ENCODE results near the gene GDF10. TPM values are rescaled to one million over a fixed set of nuclear protein-coding genes. Genes with fewer than 3 reads are reported as not detected.

The GDF10 gene
- total RNA-seq, 1 donor from 2014 or later: 14.5 TPM

- Histone ChIP-seq H3K4me3 (no peak overlapping the region), H3K4me1 (no peaks in the 10 kb centered on the region), H3K27ac (no peak overlapping the region), H3K36me3 (no peaks in the 10 kb centered on the region), H3K9me3 (no peaks in the 10 kb centered on the region), H3K27me3 (ENCODE audit: low read depth) (peaks cover 4% of the 10 kb centered on the region)
- DNase-seq (no peak), ATAC-seq (peak; percentile 26 to 41)
- intact Hi-C loops (cut with DNase I): no loop called here
- no peak for TF ChIP-seq CTCF (IDR thresholded peaks at IDR 0.05)
Measured at GRCh38 chr10:47255033-47255813, 44.8 kb upstream of the GDF10 start.

DNA sequence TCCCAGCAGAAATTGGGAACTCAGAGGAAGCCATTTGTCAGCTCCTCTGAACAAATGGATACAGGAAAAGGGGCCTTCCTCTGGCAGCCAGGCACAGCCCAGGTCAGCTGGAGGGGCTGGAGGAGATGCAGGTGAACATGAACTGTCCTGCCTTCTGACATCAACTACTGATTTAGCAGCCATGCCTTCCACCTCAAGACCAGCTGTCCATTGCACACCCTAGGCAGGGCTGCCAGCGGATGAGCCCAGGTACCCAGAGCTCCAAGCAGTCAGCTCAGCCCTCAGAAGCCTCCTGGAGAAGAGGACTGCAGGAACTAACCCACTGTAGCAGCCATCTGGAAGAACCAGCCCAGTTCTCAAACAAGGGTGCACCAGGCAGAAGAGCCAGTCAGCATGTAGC, 44.1 kb upstream of the GDF10 start:
- TF ChIP-seq CTCF (IDR thresholded peaks at IDR 0.05): no peak
- ATAC-seq (no peak), DNase-seq (no peak)
- Histone ChIP-seq H3K27me3 (ENCODE audit: low read depth) (peaks cover 4% of the 10 kb centered on the region), H3K9me3 (no peaks in the 10 kb centered on the region), H3K4me3 (no peak overlapping the region), H3K36me3 (no peaks in the 10 kb centered on the region), H3K4me1 (no peaks in the 10 kb centered on the region), H3K27ac (no peak overlapping the region)
- intact Hi-C loops (cut with DNase I): no loop called here

GRCh38 chr10:47256751-47257336, 43.2 kb upstream of the GDF10 start:
- H3K27ac ChIP-seq: no peak overlapping the region
- DNase-seq: no peak
- intact Hi-C loops (cut with DNase I): no loop called here

GRCh38 chr10:47257396-47258120, 42.4 kb upstream of the GDF10 start:
- intact Hi-C loops (cut with DNase I): no loop called here
- no peak overlapping the region for H3K27ac ChIP-seq
- no peaks in the 10 kb centered on the region for H3K9me3 ChIP-seq
- no peaks in the 10 kb centered on the region for H3K4me1 ChIP-seq
- H3K36me3 ChIP-seq: no peaks in the 10 kb centered on the region
- TF ChIP-seq CTCF (IDR thresholded peaks at IDR 0.05): no peak
- no peak overlapping the region for H3K4me3 ChIP-seq
- ATAC-seq: peak; percentile 13 to 38
- DNase-seq: no peak
- peaks cover 4% of the 10 kb centered on the region for H3K27me3 ChIP-seq (ENCODE audit: low read depth)

More at GRCh38 chr10:47256751-47257336, 43.2 kb upstream of the GDF10 start:
- Histone ChIP-seq H3K4me1 (no peaks in the 10 kb centered on the region), H3K4me3 (no peak overlapping the region), H3K36me3 (no peaks in the 10 kb centered on the region), H3K27me3 (ENCODE audit: low read depth) (peaks cover 4% of the 10 kb centered on the region), H3K9me3 (no peaks in the 10 kb centered on the region)
- TF ChIP-seq CTCF (IDR thresholded peaks at IDR 0.05): no peak
- no peak for ATAC-seq

DNA sequence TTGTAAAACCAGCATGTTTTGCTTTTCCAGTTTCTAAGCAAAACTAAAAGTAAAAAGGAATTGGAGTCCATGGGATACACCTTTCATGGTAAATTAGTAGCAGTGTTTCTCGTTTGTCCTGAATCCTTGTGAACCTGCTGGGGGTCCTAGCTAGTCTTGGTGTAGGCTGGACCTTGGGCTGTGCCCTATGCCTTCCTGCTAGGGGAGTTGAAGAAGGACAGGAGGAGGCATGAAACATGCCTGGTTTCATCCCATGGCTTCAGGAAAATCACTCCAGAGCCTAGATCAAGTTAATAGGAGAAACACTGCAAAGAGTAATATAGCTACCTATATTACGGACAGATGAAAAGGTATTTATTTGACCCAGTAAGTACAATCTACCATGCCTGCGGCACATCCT, 41.1 kb upstream of the GDF10 start:
- no peaks in the 10 kb centered on the region for H3K9me3 ChIP-seq
- intact Hi-C loops (cut with DNase I): no loop called here
- no peak for TF ChIP-seq CTCF (IDR thresholded peaks at IDR 0.05)
- no peak overlapping the region for H3K4me3 ChIP-seq
- no peak overlapping the region for H3K27ac ChIP-seq
- no peaks in the 10 kb centered on the region for H3K4me1 ChIP-seq
- DNase-seq (no peak), ATAC-seq (no peak)
- H3K27me3 ChIP-seq (ENCODE audit: low read depth): no peaks in the 10 kb centered on the region
- no peaks in the 10 kb centered on the region for H3K36me3 ChIP-seq

Data from lower lobe of right lung (tissue), 2 donors.